ENCODE data around the gene ADAMTS16. TPM values are rescaled to one million over a fixed set of nuclear protein-coding genes. Genes with fewer than 3 reads are reported as not detected.
"Not testable (repeated sequence)": the region's sequence is repeated elsewhere in the genome, so short reads cannot be mapped to it uniquely, and the experiment has no call there.

Gene ADAMTS16
- 1 to 10 TPM in 1 of 5 donors, under 1 TPM in 4; 0.28 to 1.1 (median 0.60) TPM for polyA plus RNA-seq (ENCODE audit: insufficient read depth in 1 of 5, insufficient read length in 5 of 5, low replicate concordance in 1 of 5)
- long read RNA-seq, donor 1: 0 reads
- long read RNA-seq, donor 2, full-length matches to known transcripts: 1 of 1 reads
- long read RNA-seq, donor 2, partial matches to known transcripts: 0 of 1 reads
- long read RNA-seq, donor 2, other reads (novel, unspliced or antisense): 0 of 1 reads
- long read RNA-seq, donor 3: 0 reads
- long read RNA-seq, donor 4: 0 reads
- long read RNA-seq, donor 5: 0 reads
- long read RNA-seq, donor 6: 0 reads
- long read RNA-seq, donor 7: 0 reads
- long read RNA-seq, donor 8: 0 reads

DNA sequence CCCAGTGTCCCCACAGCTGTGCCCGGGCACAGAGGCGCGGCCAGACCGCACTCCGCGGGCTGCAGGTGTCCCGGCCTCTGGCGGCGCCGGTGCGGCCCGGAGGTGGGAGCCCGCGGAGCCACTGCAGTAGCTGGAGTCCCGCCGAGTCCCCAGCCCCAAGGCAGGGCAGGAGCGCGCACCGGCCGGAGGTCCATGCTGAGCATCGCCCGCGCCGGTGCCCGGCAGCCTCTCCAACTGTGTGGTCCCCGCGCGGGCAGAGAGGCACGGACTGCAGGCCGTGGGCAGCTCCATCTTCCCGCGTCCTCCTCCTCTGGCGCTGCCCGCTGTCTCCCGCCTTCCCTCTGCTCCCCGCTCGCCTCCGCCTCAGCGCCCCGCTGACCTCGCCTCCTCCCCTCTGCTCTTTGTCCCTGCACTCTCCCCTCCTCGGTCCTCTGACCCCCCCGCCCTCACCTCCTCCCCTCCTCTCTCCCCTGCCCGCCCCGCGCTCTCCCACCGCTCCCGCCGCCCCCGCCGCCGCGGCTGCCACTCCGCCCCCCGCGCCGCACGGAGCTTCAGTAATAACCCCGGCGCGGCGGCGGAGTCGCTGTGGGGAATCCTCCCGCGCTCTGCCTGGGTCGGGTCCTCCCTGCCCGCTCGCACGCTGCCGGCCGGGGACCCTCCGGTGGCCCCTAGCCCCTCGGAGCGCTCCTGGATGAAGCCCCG is at the start of gene ADAMTS16:
ADAMTS16 (plus strand) TSS at position 554 of the 702 bp plus-strand sequence; CDS start at position 692, 138 bp downstream.
- DNase-seq: no peak

- no peak for DNase-seq
These were observed 48.0 kb upstream of the ADAMTS16 start for GRCh38 chr5:5092149-5092548.

DNA sequence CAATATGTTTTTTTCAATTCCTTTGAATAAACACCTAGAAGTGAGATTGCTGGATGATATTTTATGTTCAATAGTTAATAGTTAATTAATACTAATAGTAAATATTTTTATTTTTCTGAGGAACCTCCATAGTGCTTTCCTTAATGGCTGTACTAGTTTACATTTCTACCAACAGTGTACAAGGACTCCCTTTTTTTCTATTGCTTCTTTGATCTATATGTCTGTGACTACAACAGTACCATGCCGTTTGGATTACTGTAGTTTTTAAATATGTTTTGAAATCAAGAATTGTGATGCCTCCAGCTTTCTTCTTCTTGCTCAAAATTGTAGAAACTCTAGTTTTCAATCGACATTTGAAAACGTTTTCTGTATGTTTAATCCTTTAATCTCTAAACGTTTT is 39.5 kb upstream of the ADAMTS16 start:
- no peak for DNase-seq

- no peak for DNase-seq
These were observed 38.5 kb upstream of the ADAMTS16 start for GRCh38 chr5:5101676-5102075.

DNA sequence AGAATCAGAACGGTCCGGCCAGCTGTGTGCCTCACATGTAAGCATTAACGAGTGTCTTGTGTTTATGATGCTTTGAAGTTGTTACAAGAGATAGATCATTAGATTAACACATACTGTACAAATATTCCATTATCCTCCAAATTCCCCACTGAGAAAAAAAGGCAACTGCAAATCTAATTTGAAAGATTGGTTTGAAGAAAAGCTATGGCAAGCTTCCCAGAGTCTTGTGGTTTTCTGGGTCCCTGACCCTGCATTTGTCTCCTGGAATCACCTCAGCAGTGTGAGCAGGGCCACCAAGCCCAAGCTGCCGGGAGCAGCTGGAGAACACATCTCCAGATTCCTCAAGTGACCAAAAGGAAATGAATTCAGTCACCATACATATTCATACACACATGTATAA is 36.9 kb upstream of the ADAMTS16 start:
- DNase-seq: no peak

DNA sequence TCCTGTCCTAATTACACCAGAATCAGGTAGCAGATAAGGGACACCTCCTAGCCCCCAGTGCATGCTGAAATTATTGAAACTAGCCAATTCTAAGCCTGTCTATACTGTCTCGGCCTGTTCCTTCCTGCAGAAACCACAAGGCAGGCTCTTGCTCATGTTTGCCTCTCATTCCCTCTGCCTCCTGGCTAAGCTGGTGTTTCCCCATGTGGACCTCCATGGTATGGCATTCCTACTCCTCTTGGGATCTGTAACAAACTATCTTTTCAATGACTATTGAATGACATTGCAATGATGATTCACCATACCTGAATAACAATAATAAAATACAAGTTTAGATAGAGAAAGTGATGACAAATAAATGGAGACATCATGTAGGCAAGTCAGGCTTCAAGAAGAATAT is 35.6 kb upstream of the ADAMTS16 start:
- DNase-seq: no peak

DNA sequence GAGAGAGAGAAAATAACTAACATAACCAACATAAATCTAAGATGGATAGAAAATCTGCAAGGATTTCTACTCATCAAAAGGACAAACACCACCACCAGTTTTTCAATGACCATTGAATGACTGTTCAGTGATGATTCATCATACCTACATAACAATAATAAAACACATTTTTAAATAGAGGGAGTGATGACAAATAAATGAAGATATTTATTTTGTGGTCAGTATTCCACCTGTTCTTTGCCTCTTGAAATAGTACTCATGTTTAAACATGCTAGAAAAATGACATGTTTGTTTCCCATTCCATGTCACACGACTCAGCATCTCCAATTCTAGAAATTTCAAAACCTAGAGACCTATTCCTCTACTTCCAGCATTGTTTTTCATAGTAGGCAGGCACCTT is 34.6 kb upstream of the ADAMTS16 start:
- no peak for DNase-seq

DNA sequence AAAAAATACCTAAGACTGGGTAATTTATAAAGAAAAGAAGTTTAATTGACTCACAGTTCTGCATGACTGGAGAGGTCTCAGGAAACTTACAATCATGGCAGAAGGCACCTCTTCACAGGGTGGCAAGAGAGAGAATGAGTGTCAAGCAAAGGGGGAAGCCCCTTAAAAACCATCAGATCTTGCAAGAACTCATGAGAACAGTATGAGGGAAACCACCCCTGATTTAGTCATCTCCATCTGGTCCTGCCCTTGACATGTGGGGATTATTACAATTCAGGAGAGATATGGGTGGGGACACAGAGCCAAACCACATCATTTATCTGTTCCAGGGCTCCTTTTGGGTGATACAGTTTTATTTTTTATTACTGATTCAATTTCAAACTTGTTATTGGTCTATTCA is 23.2 kb upstream of the ADAMTS16 start:
- DNase-seq: no peak

DNA sequence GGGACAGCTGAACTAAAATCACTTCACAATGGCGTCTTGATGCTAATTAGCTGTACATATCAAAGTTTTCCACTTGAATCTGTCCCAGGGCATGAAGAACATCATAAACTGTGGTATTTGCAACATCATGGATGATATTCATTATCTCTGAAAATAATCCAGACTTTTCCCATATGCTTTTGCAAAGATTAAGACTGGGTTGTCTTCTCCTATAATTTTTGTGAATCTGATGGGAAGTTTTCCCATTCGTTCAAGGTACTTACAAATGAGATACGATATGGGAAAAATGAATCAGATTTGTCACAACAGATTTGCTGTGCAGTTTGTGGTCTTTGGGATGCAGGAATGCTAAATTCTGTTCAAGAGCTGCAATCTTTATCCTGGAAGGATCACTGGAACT is 17.4 kb upstream of the ADAMTS16 start:
- DNase-seq: no peak

DNA sequence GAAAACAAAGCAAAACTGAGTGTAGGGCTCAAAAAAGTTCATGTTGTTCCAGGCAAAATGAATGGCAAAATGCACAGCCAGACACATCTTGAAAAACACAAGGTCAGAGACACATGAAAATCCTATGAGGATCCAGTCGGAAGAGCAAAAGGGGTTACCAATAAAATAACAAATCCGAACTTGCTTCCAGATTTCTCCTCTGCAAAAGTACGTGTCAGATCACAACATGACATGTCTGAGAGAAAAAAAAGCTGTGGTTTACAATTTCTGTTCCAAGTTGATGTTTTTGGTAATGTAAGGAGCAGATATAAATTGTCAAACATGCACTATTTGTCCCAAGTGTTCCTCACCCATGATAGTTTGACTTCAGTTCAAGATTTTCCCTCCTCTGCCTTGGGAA is 15.9 kb upstream of the ADAMTS16 start:
- DNase-seq: peak in 1 of 2 donors; percentile 19

DNA sequence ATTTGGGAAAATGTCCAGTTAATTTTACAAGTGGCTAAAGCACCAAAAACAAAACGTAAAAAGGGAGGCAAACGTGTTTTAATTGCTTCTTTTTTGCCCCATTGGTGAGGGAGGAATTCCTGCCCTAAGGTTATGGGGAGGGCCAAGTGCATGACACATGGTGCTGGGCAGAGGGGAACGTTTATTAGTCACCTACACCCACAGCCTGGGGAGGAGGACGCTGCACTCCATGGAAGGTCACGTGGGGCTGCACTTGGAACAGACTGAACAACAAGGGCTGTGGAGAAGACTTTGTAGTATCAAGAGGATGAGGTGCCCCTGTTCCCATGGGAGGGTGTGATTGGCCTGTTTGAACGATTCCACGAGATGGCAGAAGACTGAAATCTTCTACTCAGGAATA is 13.7 kb upstream of the ADAMTS16 start:
- no peak for DNase-seq

GRCh38 chr5:5128766-5129165 is 11.4 kb upstream of the ADAMTS16 start:
- DNase-seq: no peak

- no peak for DNase-seq
These were observed 7.9 kb upstream of the ADAMTS16 start for GRCh38 chr5:5132234-5132633.

DNA sequence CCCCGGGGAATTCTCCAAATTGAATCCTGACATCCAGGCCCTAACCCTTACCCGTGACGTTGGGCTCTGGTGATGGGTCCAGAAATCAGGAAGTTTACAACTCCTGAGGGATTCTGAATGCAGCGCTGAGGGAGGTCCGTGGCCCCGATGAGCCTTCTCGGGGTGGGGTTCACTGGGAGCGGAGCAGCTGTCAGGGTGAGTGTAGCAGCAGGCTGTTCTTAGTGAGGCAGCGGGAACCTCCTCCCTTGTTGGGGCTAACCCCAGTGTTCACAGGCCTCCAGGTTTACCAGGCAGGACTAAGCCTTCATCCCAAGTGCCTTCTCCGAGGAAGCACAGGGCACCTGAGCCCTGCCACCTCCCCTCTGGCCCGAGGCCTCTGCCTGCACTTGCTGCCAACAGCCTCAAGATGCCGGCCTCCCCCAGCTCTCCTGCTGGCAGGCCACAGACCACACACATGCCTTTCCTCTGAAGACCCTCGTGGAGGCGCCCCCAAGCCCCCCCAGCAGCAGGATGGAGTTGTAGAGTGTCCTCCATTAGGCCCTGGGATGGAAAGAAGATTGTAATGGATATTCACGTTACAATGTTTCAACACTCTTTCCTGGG is 7.3 kb upstream of the ADAMTS16 start:
- no peak for DNase-seq

- DNase-seq: no peak
These were observed 6.0 kb upstream of the ADAMTS16 start for GRCh38 chr5:5134107-5134506.

GRCh38 chr5:5135957-5136676 is 4.0 kb upstream of the ADAMTS16 start:
- no peak for DNase-seq

GRCh38 chr5:5137851-5138250 is 2.3 kb upstream of the ADAMTS16 start:
- DNase-seq: not testable (repeated sequence)

DNA sequence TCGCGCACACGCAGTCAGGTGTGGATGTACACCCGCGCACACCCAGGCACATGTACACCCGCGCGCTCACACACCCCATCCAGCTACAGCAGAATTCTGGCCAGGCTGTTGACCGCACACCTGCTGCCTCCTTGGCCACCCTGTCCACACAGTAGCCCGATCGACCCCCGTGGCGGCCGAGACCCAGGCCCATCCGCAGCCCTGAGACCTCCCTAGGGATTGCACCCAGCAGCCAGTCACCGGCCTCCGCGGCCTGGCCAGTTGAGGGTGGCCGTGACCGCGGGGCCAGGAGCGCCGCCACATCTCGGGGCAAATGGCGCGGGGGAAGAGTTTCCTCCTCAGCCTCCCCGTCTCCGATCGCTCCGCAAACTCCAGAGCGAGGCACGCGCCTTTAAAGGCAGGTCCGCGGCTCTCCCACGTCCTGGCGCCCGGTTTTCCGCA is 774 bp upstream of the ADAMTS16 start:
- DNase-seq: no peak

GRCh38 chr5:5140479-5141338 is 579 bp downstream of the ADAMTS16 start:
- no peak for DNase-seq

DNA sequence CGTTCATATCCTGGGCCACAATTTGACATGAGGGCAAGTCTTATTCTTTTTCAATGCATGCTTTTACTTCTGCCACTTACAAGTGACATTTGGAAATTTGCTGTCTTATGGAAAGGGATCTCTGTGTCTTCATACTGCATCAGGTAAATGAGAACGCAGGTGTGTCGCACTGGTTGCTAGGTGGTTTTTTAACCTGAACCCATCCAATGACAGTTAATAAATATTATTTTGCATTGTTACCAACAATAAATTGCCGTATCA is 1.1 kb downstream of the ADAMTS16 start:
- DNase-seq: no peak
